ES-I3 (cell line): Measurements from ENCODE around the gene GSX2.

Experiments used
- H3K36me3 ChIP-seq: 2 replicates; pipeline ENCODE4 v1.6.1; 2013; ENCODE audit warnings: mild to moderate bottlenecking, low read length, control low read depth, moderate library complexity; ENCODE audit not compliant: insufficient read depth
- H3K4me1 ChIP-seq: 2 replicates; pipeline ENCODE4 v1.6.1; 2013; ENCODE audit warnings: mild to moderate bottlenecking, control low read depth, low read length; ENCODE audit not compliant: insufficient read depth
- H3K9ac ChIP-seq: 2 replicates; pipeline ENCODE4 v1.6.1; 2013; ENCODE audit warnings: low read depth, mild to moderate bottlenecking, low read length, moderate library complexity
- H3K9me3 ChIP-seq: 2 replicates; pipeline ENCODE4 v1.6.1; 2013; ENCODE audit warnings: mild to moderate bottlenecking, low read length, moderate library complexity; ENCODE audit not compliant: control insufficient read depth, insufficient read depth

Gene GSX2

DNA sequence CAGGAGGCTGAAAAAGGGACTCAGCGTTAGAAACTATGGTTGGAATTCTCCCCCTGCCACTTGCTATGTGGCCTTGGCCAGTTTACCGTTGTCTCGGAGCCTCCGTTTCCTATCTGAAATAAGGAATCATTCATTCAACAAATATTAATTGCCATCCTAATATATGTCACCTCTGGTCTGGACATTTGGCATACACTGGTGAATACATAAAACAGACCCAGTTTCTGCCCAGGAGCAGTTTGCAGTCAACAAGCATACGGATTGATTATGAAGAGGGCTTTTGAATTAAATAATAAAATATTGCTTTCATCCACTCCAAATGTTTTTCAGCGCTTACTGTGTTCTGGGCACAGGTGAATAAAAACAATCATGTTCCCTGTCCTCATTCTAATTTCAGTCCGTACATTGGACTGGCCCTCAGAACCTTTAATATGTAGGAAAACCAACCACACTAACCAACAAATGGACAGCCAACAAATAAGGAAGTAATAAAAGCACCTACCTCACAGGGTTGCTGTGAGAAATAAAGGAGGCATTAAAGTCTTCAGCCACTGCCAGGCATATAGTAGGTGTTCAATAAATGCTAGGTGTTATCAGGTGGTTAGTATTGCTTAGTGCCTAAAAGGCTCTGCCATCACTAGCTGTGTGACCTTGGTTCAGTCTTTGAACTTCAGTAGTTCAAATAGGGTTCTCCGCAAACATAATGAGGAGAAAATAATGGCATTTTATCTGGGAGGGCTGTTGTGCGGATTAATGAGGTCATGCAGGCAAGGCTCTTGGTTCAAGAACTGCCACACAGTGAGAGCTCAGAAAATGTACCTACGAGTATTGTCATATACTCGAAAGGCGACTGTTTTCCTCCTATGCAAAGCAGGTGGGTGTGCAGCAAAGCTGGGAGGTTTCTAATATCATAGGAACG lies 7.3 kb upstream of the GSX2 start:
- no peaks in the 10 kb centered on the region for H3K9me3 ChIP-seq
- H3K9ac ChIP-seq, result peak overlapping the region; percentile 51; the same call in 1 of the 2 replicates
- no peaks in the 10 kb centered on the region for H3K36me3 ChIP-seq
- peaks cover 26% of the 10 kb centered on the region for H3K4me1 ChIP-seq

GRCh38 chr4:54093324-54094240 lies 6.4 kb upstream of the GSX2 start:
- Histone ChIP-seq H3K4me1 (peaks cover 26% of the 10 kb centered on the region), H3K9ac (peak overlapping the region; percentile 21; the same call in 1 of the 2 replicates), H3K36me3 (no peaks in the 10 kb centered on the region), H3K9me3 (no peaks in the 10 kb centered on the region)

DNA sequence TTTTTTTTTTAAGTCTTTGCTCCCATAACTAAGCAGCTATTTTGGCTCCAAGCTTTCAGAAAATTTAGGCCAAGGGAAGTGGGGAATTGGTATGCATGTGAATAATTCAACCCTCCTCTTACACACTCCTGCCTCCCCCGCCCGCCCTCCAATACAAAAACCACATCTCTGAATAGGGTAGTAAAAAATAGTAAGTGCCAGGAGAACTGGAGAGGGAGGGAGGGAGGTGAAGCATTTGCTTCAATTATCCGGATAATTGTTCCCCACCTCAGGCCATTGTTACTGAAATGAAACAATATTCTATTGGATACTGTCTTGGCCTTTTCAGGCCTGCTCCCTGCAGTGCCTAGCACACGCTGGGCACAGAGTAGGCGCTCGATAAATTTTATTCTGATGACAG lies 5.5 kb upstream of the GSX2 start:
- Histone ChIP-seq H3K36me3 (no peaks in the 10 kb centered on the region), H3K9me3 (no peaks in the 10 kb centered on the region), H3K4me1 (peaks cover 26% of the 10 kb centered on the region), H3K9ac (peak overlapping the region; percentile 21; the same call in 1 of the 2 replicates)

GRCh38 chr4:54095110-54095825 lies 4.7 kb upstream of the GSX2 start:
- Histone ChIP-seq H3K36me3 (no peaks in the 10 kb centered on the region), H3K4me1 (peaks cover 26% of the 10 kb centered on the region), H3K9me3 (no peaks in the 10 kb centered on the region), H3K9ac (peak overlapping the region; percentile 23; the same call in 1 of the 2 replicates)

DNA sequence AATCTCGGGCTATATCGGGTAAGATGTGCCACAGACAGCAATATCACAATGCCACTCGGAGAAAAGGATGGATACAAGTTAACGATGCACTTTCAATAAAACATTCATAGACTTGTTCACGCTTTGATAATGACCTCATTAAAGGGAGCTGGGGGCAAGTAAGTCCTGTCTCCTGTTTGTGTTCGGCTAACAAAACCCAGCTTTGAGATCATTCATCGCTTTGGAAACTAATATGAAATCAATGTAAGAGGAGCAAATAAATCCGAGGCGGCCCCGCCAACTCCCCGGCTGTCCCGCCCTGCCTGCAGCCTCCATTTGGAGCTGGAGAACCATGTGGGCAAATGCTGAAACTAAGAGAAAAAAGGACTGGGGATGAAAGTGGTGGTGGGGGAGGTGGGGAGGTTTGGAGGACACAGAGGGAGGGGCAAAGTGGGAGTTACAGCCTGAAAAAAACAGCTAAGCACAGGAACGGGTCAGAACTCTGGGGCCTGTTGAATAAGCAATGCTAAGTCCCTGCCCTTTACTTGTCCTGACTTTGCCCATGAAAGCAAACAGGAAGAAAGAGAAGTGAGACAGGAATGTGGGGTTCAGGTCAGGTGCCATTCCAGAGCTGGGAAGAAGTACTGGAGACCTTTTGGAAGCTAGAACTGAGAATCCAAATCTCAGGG lies 3.5 kb upstream of the GSX2 start:
- Histone ChIP-seq H3K9me3 (no peaks in the 10 kb centered on the region), H3K4me1 (peaks cover 33% of the 10 kb centered on the region), H3K9ac (no peak overlapping the region), H3K36me3 (no peaks in the 10 kb centered on the region)

DNA sequence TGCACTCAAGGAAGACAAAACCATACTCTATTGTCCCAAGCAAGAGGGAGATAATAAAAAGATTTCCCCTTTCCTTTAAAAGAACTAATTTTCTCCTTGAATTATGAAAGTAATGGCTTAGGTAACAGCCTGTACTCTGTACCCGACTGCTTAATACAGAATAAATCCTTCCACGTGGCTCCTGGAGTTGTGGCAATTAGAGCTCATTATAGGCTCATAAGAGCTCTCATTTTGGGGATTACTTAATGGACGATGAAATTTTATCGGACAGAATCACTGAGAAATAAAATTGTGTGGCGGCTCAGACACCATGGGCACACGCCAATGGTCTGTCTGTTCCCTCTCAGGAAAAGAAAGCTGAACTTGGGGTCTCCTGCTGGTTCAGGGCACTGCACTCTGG lies 2.8 kb upstream of the GSX2 start:
- Histone ChIP-seq H3K9me3 (no peaks in the 10 kb centered on the region), H3K9ac (no peak overlapping the region), H3K4me1 (peaks cover 33% of the 10 kb centered on the region), H3K36me3 (no peaks in the 10 kb centered on the region)

- H3K9ac ChIP-seq, result no peak overlapping the region
- no peaks in the 10 kb centered on the region for H3K36me3 ChIP-seq
- H3K9me3 ChIP-seq, result no peaks in the 10 kb centered on the region
- H3K4me1 ChIP-seq, result peaks cover 38% of the 10 kb centered on the region
Measured at GRCh38 chr4:54098375-54098774, 1.6 kb upstream of the GSX2 start.

DNA sequence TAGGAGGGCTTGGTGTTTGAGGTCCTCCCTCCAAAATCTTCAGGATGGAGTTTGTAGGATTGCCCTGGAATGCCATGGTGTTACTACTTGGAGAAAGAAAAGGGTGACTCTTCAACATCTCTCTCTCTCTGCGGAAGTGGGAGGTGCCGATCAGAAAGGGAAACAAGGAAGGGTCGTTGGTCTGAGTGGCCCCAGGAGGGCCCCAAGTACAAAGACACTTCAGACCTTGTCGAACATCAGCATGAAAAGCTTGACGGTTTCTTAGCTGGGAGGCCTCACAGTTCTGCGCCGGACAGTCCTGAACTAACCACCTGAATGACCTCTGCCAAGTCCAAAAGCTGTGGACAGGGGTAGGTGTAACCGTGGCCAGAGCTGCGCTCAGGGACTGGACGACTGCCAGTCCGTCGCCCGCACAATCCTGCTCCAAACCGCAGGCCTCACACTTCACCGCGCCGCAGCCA lies 646 bp upstream of the GSX2 start:
- H3K36me3 ChIP-seq, result no peaks in the 10 kb centered on the region
- H3K4me1 ChIP-seq, result peaks cover 39% of the 10 kb centered on the region

DNA sequence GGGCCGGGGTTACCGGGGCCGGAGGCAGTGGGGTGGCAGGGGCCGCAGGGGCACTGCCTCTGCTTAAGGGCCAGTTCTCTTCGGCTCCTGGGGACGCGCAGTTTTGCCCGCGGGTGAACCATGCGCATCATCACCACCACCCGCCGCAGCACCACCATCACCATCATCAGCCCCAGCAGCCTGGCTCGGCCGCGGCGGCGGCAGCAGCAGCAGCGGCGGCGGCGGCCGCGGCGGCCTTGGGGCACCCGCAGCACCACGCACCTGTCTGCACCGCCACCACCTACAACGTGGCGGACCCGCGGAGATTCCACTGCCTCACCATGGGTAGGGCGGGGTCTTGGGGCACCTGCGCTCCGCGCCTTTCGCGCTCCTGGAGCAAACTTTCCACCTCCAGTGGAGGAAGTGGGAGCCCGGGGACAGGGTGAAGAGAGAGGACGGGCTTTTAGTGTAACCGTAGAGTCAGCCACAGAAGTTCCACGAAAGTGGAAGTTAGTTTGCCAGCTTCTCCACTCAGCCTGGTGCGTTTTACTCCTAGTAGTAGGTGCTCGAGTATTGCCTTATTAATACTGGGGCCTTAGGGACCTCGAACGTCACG lies 729 bp downstream of the GSX2 start:
- Histone ChIP-seq H3K36me3 (no peaks in the 10 kb centered on the region), H3K4me1 (peaks cover 33% of the 10 kb centered on the region), H3K9ac (peak overlapping the region; percentile 42; the same call in 1 of the 2 replicates), H3K9me3 (no peaks in the 10 kb centered on the region)

More for the DNA sequence above, 646 bp upstream of the GSX2 start:
- no peaks in the 10 kb centered on the region for H3K9me3 ChIP-seq
- H3K9ac ChIP-seq, result peak overlapping the region; percentile 23; the same call in 1 of the 2 replicates

- no peaks in the 10 kb centered on the region for H3K36me3 ChIP-seq
- H3K9ac ChIP-seq, result no peak overlapping the region; the same call in 1 of the 2 replicates
- H3K4me1 ChIP-seq, result peaks cover 26% of the 10 kb centered on the region
- H3K9me3 ChIP-seq, result no peaks in the 10 kb centered on the region
Measured at GRCh38 chr4:54101190-54102041, 1.5 kb downstream of the GSX2 start.

- H3K4me1 ChIP-seq, result peaks cover 18% of the 10 kb centered on the region
- H3K9me3 ChIP-seq, result no peaks in the 10 kb centered on the region
- H3K9ac ChIP-seq, result no peak overlapping the region
- H3K36me3 ChIP-seq, result no peaks in the 10 kb centered on the region
Measured at GRCh38 chr4:54102531-54103106, 2.7 kb downstream of the GSX2 start.

- Histone ChIP-seq H3K36me3 (no peaks in the 10 kb centered on the region), H3K9ac (peak overlapping the region; percentile 31; the same call in 1 of the 2 replicates), H3K9me3 (no peaks in the 10 kb centered on the region), H3K4me1 (peaks cover 18% of the 10 kb centered on the region)
Measured at GRCh38 chr4:54103190-54103574, 3.2 kb downstream of the GSX2 start.
